NCI-H1092 (cell line): ENCODE results near the gene NPR1.
"Not testable (repeated sequence)": the region's sequence is repeated elsewhere in the genome, so short reads cannot be mapped to it uniquely, and the experiment has no call there.

Experiments used
- DNase-seq: peaks from one replicate; lab custom pipeline; 2025; lab: John Stamatoyannopoulos, UW

NPR1 gene

DNA sequence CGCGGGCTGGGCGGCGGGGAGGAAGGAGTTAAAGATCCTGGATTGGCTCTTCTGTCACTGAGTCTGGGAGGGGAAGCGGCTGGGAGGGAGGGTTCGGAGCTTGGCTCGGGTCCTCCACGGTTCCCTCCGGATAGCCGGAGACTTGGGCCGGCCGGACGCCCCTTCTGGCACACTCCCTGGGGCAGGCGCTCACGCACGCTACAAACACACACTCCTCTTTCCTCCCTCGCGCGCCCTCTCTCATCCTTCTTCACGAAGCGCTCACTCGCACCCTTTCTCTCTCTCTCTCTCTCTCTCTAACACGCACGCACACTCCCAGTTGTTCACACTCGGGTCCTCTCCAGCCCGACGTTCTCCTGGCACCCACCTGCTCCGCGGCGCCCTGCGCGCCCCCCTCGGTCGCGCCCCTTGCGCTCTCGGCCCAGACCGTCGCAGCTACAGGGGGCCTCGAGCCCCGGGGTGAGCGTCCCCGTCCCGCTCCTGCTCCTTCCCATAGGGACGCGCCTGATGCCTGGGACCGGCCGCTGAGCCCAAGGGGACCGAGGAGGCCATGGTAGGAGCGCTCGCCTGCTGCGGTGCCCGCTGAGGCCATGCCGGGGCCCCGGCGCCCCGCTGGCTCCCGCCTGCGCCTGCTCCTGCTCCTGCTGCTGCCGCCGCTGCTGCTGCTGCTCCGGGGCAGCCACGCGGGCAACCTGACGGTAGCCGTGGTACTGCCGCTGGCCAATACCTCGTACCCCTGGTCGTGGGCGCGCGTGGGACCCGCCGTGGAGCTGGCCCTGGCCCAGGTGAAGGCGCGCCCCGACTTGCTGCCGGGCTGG lies at the start of gene NPR1:
TSS of gene NPR1 (plus strand) at position 170 of the 818 bp plus-strand sequence. CDS start at position 591, 421 bp downstream.
- no peak for DNase-seq

DNA sequence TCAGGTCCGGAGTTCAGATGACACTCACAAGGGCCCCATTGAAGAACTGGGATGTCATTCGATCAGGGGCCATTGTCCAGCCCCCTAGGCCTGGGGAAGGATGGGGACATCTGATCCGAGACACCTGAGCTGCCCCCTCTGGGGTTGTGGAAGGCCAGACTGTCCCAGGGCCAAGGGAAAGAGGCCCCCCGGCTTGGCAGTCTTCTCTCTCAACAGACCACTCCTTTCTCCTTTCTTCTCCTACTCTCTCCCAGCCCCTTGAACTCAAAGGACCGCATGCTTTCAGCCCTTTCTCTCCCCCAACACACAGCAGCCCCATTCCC lies 49.2 kb upstream of the NPR1 start:
- DNase-seq: no peak

DNA sequence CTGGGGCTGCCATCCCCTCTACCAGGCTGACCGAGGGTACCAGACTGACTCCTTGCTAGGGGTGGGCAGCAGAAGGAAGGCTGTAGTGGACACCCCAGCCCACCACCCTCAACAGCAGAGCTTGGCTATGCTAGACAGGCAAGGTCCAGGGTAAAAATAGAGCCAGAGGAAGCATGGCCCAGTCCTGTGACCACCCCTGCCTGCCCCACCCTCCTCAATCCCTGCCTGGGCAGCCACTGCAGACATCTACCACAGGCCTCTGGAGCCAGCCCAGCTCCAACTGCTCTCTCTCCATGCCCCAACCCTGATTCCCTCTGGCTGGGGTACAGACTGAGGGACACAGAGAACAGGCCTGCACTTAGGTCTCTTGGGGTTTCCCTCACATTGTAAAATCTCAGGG lies 48.5 kb upstream of the NPR1 start:
- DNase-seq: no peak

GRCh38 chr1:153630384-153630783 lies 48.1 kb upstream of the NPR1 start:
- DNase-seq: no peak

- no peak for DNase-seq
Measured at GRCh38 chr1:153631047-153632022, 47.2 kb upstream of the NPR1 start.

GRCh38 chr1:153633161-153633753 lies 45.2 kb upstream of the NPR1 start:
- no peak for DNase-seq

DNA sequence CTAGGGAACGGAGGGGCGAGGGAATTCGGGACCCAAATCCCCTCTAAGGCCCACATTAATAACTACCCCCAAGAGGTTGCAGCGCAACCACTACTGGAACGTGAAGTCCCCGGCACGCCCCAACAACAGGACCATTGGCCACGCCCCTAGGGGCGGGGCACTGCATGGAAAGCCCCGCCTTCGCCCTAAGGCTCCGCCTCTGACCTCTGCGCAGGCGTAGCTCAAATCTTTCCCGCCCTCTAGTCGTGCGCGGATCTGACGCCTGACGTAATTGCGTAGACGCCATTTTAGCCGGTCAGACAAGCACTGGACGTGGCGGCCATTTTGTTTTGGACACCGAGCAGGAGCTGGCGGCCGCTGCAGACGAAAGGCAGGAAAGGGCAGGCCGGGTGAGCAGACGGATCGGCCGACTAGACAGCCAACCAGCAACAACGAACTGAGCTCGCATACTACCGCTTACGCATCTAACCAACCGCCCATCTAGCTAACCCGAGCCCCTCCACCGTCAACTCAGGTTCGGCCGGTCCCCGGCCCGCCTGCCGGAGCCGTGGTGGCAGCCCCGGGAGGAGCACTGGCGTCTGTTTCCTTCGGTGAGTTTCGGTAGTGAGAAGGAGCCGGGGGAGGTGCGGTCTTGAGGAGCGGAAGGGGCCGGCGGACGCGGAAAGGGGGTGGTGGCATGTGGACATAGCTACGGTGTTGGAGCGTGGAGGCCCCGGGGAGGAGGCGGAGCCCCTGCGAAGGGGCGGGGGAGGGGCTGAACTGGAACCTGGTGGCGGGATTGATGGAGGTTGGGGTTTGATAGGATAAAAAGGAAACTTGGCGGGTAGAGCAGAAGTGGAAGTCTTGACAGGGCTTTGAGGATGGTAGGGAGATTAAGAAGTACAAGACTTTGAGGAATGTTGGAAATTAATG lies 44.5 kb upstream of the NPR1 start, which contains the start of gene CHTOP:
TSS of gene CHTOP (plus strand) at position 313 of the 912 bp plus-strand sequence. CDS start 2,523 bp downstream, outside the sequence.
- DNase-seq: peak; percentile 99

- DNase-seq: no peak
Measured at GRCh38 chr1:153635872-153636271, 42.6 kb upstream of the NPR1 start.

DNA sequence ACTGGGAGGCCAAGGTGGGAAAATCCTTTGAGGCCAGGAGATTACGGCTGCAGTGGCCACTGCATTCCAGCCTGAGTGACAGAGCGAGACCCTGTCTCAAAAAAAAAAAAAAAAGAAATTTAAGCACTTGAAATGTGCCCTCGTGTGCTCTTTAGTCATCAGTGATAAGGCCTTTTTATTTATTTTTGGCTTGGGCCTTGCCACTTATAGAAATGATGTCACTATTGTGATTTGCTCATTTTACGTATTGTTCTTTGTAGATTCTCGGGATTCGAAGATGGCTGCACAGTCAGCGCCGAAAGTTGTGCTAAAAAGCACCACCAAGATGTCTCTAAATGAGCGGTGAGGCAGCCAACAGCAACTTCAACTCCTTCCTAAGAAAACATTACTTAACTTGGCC lies 42.2 kb upstream of the NPR1 start:
- DNase-seq: no peak

DNA sequence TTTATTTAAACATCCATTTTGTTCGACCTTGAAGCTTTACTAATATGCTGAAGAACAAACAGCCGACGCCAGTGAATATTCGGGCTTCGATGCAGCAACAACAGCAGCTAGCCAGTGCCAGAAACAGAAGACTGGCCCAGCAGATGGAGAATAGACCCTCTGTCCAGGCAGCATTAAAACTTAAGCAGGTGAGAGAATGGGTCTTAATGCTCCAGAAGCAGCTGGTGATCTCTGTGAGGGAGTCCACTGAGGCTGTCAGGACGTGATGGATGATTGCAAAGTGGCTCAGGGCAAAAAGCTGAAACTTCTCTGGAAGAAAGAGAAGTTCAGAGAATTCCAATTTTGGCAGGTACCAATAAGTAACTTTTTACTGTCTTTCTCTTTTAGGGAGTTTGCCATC lies 40.2 kb upstream of the NPR1 start:
- DNase-seq: no peak

- no peak for DNase-seq
Measured at GRCh38 chr1:153639280-153639679, 39.2 kb upstream of the NPR1 start.

DNA sequence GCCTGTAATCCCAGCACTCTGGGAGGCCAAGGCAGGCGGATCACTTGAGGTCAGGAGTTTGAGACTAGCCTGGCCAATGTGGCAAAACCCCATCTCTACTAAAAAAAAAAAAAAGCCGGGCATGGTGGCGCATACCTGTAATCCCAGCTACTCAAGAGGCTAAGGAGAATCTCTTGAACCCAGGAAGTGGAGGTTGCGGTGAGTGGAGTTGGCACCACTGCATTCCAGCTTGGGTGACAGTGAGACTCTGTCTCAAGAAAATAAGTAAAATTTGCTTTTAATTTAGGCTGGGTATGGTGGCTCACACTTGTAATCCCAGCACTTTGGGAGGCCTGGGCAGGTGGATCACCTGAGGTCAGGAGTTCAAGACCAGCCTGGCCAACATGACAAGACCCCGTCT lies 38.3 kb upstream of the NPR1 start:
- not testable (repeated sequence) for DNase-seq

- no peak for DNase-seq
Measured at GRCh38 chr1:153640861-153641260, 37.6 kb upstream of the NPR1 start.

DNA sequence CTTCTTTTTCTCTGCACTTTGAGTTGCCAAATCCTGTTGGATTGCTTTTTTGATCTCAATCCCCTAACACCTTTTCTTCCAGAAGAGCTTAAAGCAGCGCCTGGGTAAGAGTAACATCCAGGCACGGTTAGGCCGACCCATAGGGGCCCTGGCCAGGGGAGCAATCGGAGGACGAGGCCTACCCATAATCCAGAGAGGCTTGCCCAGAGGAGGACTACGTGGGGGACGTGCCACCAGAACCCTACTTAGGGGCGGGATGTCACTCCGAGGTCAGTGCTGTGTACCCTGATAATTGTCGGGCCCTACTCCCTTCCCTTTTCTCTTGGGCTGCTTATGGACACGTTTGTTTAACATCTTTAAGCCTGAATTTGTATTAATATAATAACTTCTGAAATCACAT lies 36.3 kb upstream of the NPR1 start:
- DNase-seq: no peak

DNA sequence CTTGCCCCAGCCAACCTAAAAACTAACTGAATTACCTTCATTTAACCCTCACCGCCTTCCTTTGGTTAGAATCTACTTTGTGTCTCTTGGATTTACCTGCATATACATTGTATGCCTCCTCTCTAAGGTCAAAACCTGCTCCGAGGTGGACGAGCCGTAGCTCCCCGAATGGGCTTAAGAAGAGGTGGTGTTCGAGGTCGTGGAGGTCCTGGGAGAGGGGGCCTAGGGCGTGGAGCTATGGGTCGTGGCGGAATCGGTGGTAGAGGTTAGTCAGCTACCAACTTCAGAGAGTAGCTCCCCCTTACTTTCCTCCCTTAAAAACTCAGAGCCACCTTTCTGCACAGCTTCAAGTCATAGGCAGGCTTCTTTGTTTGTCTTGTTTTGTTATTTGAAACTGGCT lies 35.4 kb upstream of the NPR1 start:
- DNase-seq: no peak

DNA sequence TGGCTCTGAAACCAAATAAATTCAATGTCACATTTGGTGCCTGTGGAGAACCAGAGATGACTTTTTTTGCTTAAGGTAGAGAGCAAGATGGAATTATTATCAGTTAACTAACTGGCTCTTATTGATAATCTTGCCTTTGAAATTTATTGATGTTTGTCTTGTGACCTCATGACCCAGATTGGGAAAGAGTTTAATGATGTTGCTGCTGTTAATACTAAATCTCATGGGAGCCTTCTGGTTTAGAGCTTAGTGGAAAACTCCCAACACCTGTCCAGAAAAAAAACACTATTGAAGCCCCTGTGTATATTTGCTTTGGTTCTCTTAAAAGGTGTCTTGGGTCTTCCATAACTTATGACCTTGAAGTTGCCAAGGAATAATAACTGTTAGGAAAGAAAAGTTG lies 34.7 kb upstream of the NPR1 start:
- no peak for DNase-seq

DNA sequence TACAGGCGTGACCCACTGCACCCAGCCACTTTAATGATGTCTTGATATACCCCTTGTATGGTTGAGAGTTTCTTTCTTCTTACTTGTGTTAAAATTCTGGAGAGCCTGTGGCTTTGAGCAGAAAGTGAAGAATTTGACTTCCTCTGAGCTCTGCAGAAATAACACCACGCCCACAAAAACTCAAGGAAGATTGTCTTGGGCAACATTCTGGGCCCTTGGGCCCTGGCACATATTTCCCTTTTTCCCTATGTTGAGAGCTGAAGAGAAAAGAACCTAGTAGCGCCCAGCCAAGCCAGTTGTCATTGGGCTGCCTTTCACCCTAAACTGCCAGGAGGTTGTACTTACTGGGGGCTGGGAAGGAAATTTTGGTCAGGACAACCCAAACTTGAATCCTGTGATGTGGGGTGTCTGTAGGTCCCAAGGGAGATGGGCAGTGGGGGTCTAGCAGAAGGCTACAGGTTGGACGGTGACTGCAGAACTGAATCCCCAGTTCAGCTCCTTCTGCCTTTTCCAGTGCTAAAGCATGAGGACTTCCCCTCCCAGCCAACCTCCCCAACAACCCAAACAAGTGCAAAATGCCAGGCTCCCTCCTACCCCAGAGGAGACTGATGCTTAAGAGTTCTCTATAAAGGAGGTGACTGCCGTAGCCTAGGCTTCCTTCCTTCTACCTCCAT lies 31.7 kb upstream of the NPR1 start:
- no peak for DNase-seq

GRCh38 chr1:153647346-153647714 lies 31.2 kb upstream of the NPR1 start:
- no peak for DNase-seq

GRCh38 chr1:153648000-153648643 lies 30.4 kb upstream of the NPR1 start:
- DNase-seq: no peak

GRCh38 chr1:153649137-153649862 lies 29.2 kb upstream of the NPR1 start:
- DNase-seq: peak; percentile 54
